ENCODE measurements around the gene CDK6.
"Not testable (repeated sequence)": the region's sequence is repeated elsewhere in the genome, so short reads cannot be mapped to it uniquely, and the experiment has no call there.

The CDK6 gene

GRCh38 chr7:92765725-92766124 is 70.6 kb downstream of the CDK6 start:
- DNase-seq (ENCODE audit: low read depth): no peak
- no peak for TF ChIP-seq CTCF (IDR thresholded peaks at IDR 0.05; ENCODE audit: insufficient read depth, low read depth, low read length, missing control alignments)
- no peak overlapping the region for H3K4me3 ChIP-seq (ENCODE audit: low read depth, low read length)

- H3K4me3 ChIP-seq (ENCODE audit: low read depth, low read length): no peak overlapping the region
- no peak for DNase-seq (ENCODE audit: low read depth)
- no peak for TF ChIP-seq CTCF (IDR thresholded peaks at IDR 0.05; ENCODE audit: insufficient read depth, low read depth, low read length, missing control alignments)
Observed at GRCh38 chr7:92763636-92764423, 72.5 kb downstream of the CDK6 start.

- TF ChIP-seq CTCF (IDR thresholded peaks at IDR 0.05; ENCODE audit: insufficient read depth, low read depth, low read length, missing control alignments): no peak
- no peak for DNase-seq (ENCODE audit: low read depth)
- no peak overlapping the region for H3K4me3 ChIP-seq (ENCODE audit: low read depth, low read length)
Observed at GRCh38 chr7:92762851-92763250, 73.5 kb downstream of the CDK6 start.

GRCh38 chr7:92761391-92762097 is 74.8 kb downstream of the CDK6 start:
- TF ChIP-seq CTCF (IDR thresholded peaks at IDR 0.05; ENCODE audit: insufficient read depth, low read depth, low read length, missing control alignments): no peak
- DNase-seq (ENCODE audit: low read depth): no peak
- no peak overlapping the region for H3K4me3 ChIP-seq (ENCODE audit: low read depth, low read length)

GRCh38 chr7:92758796-92759431 is 77.5 kb downstream of the CDK6 start:
- no peak for DNase-seq (ENCODE audit: low read depth)
- TF ChIP-seq CTCF (IDR thresholded peaks at IDR 0.05; ENCODE audit: insufficient read depth, low read depth, low read length, missing control alignments): no peak
- no peak overlapping the region for H3K4me3 ChIP-seq (ENCODE audit: low read depth, low read length)

- H3K4me3 ChIP-seq (ENCODE audit: low read depth, low read length); DNase-seq (ENCODE audit: low read depth): not testable (repeated sequence)
Observed at GRCh38 chr7:92757311-92757910, 79.0 kb downstream of the CDK6 start.

- H3K4me3 ChIP-seq (ENCODE audit: low read depth, low read length): no peak overlapping the region
- no peak for TF ChIP-seq CTCF (IDR thresholded peaks at IDR 0.05; ENCODE audit: insufficient read depth, low read depth, low read length, missing control alignments)
- DNase-seq (ENCODE audit: low read depth): no peak
Observed at GRCh38 chr7:92755680-92756079, 80.7 kb downstream of the CDK6 start.

All from GM12865 (cell line).